ENCODE measurements around the gene CYTH1.
A peak's percentile ranks its signal among the peaks of the same experiment; 100 is the strongest.
"Not testable (repeated sequence)": the region's sequence is repeated elsewhere in the genome, so short reads cannot be mapped to it uniquely, and the experiment has no call there.

The CYTH1 gene

GRCh38 chr17:78759203-78759968, 22.7 kb downstream of the CYTH1 start:
- peak; percentile 92 for DNase-seq

GRCh38 chr17:78753316-78754250, 28.5 kb downstream of the CYTH1 start:
- peak; percentile 55 to 57 for DNase-seq

GRCh38 chr17:78751447-78752161, 30.5 kb downstream of the CYTH1 start:
- no peak for DNase-seq

GRCh38 chr17:78751000-78751399, 31.1 kb downstream of the CYTH1 start:
- not testable (repeated sequence) for DNase-seq

GRCh38 chr17:78748730-78749317, 33.2 kb downstream of the CYTH1 start:
- peak; percentile 89 to 91 for DNase-seq

GRCh38 chr17:78748048-78748729, 33.9 kb downstream of the CYTH1 start:
- peak; percentile 43 to 67 for DNase-seq

- peak in 1 of 2 donors; percentile 45 for DNase-seq
Observed at GRCh38 chr17:78747488-78747887, 34.6 kb downstream of the CYTH1 start.

- no peak for DNase-seq
Observed at GRCh38 chr17:78746949-78747269, 35.2 kb downstream of the CYTH1 start.

GRCh38 chr17:78746263-78746948, 35.7 kb downstream of the CYTH1 start:
- DNase-seq, result no peak

- DNase-seq, result peak in 1 of 2 donors; percentile 70
Observed at GRCh38 chr17:78745407-78746088, 36.5 kb downstream of the CYTH1 start.

- no peak for DNase-seq
Observed at GRCh38 chr17:78742901-78743300, 39.2 kb downstream of the CYTH1 start.

GRCh38 chr17:78741644-78742284, 40.3 kb downstream of the CYTH1 start:
- DNase-seq, result no peak

GRCh38 chr17:78739331-78739931, 42.6 kb downstream of the CYTH1 start:
- no peak for DNase-seq

GRCh38 chr17:78738698-78739097, 43.4 kb downstream of the CYTH1 start:
- no peak for DNase-seq

- no peak for DNase-seq
Observed at GRCh38 chr17:78738278-78738677, 43.8 kb downstream of the CYTH1 start.

- no peak for DNase-seq
Observed at GRCh38 chr17:78737332-78737731, 44.7 kb downstream of the CYTH1 start.

- DNase-seq, result peak; percentile 80 to 81
Observed at GRCh38 chr17:78736526-78737079, 45.5 kb downstream of the CYTH1 start.

GRCh38 chr17:78735832-78736525, 46.1 kb downstream of the CYTH1 start:
- DNase-seq, result peak; percentile 55 to 74
